HG02678 (cell line): Measurements from ENCODE around the gene SH3RF2.
"Not testable (repeated sequence)": the region's sequence is repeated elsewhere in the genome, so short reads cannot be mapped to it uniquely, and the experiment has no call there.

Source experiments
- ATAC-seq: cut with Tn5 transposase; IDR thresholded peaks from one replicate; pipeline ENCODE4 v1.9.1; 2021; ENCODE audit warnings: mild to moderate bottlenecking, moderate library complexity; ENCODE audit not compliant: unreplicated experiment

The SH3RF2 gene

DNA sequence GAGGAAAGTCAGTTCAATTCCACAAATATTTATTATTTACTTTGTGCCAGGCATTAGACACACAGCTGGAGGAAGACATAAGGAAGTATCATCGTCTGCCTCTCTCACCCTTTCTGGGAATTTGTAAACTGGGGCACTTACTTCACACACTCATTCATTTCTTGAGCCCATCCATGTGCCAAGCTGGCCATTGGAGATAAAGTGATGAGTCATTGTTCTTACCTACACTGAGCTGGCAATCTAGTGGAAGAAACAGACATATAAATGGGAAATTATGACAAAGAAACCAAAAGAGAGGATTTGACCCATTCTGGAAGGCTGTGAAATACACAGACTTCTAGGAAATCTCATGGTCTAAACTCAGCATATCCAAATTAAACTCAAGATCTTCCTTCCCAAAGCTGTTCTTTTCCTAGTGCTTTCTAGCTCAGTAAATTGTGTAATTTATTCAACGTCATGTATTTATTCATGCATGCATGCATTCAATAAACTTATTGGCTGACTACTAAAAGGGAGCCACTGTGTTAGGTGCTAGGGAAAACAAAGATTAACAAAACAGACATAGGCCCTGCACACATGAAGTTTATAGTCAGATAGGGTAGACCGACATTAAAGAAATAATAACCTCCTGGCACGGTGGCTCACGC, 65.3 kb downstream of the SH3RF2 start:
- no peak for ATAC-seq

DNA sequence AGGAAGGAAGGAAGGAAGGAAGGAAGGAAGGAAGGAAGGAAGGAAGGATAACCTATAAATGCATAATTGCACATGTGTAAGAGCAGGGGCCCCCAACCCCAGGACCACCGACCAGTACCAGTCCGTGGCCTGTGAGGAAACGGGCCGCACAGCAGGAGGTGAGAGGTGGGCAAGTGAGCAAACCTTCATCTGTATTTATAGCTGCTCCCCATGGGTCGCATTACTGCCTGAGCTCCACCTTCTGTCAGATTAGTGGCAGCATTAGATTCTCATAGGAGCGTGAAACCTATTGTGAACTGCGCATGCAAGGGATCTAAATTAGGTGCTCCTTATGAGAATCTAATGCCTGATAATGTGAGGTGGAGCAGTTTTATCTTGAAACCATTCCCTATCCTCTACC, 66.1 kb downstream of the SH3RF2 start:
- no peak for ATAC-seq

DNA sequence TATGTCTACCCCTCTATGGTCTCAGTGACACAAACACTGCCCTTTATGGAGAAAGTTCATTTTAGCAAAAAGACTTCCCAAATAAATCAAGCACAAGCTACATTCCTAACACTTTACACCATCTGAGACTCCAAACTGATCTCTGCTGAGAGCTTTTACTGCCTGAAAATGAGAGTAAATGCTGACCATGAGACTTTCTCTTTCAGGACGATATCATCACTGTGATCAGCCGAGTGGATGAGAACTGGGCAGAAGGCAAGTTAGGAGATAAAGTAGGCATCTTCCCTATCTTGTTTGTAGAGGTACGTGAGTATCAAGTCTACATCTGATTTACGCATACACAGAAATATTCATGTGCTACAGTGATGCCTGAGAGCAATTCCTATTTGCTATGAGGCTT, 67.5 kb downstream of the SH3RF2 start:
- ATAC-seq: no peak

DNA sequence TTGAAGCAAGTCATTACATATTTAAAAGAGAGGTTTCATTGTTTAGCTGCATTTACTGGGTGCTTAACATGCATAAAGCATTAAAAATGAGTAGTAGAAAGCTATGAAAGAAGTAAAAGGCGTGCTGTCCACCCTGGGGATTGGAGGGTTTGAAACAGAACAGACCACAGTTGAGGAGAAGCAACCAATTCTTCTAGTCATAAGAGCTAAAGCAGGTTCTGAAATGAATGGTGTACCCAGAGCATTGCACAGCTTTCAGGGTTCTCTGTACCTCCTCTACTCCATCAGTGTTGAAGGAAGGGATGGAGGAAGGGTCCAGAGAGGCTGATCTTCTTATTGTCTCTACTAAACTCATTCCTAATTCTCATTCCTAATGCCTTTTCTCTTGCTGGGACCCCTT, 68.9 kb downstream of the SH3RF2 start:
- no peak for ATAC-seq

DNA sequence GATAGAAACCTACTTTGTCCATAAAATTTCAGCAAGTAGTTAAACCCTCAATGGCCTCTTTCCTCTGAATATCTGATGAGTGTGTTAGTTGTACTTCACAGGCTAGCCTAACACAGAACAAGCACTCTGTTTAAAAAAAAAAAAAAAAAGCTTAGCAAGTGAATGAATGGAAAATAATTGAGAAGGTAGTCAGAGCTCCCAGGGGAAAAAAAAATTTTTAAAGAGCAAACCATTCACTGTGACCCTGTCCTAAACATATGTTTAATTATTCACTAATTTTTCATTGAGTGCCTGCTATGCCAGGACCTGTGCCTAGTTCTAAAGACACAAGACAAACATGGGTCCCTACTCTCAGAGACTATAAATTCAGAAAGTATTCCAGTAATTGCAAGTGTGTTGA, 69.3 kb downstream of the SH3RF2 start:
- no peak for ATAC-seq

DNA sequence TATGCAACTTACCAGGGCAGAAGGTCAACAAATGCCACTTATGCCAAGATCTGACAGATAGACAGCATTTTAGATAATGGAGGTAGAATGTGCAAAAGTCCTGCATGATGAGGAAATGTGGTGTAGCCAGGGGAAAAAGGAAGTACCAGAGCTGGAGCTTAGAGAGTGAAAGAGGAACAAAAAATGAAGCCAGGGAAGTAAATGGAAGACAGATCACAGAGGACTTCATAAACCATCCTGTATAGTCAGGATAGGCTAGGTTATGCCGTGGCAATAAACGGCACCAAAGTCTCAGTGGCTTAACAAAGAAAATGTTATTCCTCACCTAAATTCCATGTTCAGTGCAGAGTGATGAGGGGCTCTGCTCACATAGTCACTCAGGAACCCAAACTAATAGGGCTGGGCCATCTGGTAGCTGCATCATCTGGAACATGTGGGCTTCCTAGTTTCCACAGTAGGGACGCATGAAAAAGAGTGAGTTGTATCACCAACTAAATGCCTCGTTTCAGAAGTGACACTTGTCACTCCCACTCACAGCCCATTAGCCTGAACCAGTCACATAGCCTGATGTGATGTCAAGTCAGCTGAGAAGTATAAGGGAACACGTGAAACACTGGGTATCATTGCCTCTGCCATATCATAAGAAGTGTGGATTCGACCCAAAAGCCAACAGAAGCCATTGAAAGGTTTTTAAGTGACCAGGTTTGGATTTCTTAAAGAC, 70.3 kb downstream of the SH3RF2 start:
- ATAC-seq: no peak

DNA sequence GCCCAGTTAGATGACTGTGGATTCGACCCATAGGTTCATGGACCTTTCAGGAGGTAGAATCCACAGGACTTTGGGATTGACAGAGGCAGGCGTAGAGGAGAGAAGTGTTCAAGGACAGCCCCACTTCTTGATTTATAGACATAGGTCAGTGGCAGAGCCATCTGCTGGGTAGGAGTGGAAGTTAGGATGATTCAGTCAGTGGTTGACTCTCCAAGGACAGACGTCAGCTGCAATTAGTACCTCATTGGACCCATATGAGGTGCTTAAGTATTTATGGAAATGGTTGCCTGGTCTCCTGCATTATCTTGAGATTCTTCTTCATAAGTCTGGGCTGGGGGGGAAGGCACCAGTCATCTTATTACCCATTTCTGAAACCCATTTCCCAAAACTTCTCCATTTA, 70.9 kb downstream of the SH3RF2 start:
- ATAC-seq: no peak

DNA sequence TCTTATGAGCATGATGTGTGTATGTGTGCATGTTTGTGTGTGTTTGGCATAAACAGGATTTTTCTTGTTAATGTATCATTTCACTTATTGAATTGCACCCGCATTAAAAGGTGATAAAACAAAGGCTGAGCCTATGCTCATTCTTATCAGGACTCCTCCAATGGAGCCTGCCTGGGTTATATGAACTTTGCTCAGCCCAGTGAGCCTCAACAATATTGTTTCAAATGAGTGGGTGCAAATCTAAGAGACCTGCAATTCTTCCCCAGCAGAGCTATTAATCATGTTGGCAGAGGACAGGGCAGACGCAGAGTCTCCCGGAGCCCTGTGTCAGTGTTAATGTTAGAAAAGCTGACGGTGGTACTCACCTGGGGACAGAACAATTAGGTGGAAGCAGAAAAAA, 71.6 kb downstream of the SH3RF2 start:
- ATAC-seq: no peak

DNA sequence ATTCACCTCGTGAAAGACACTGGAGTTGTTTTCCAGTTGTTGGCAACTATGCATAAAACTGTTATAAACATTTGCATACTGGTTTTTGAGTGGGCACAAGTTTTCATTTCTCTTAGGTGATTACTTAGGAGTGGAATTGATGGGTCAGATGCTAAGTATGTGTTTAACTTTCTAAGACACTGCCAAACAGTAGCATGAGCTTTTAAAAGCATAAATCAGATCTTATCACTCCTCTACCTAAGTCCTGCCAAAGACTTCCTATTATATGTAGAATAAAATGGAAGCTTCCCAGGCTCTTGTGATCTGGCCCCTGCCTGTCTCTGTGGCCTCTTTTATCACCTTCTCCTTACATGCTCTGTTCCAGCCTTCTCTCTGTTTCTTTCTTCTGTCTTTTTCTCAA, 72.6 kb downstream of the SH3RF2 start:
- no peak for ATAC-seq

DNA sequence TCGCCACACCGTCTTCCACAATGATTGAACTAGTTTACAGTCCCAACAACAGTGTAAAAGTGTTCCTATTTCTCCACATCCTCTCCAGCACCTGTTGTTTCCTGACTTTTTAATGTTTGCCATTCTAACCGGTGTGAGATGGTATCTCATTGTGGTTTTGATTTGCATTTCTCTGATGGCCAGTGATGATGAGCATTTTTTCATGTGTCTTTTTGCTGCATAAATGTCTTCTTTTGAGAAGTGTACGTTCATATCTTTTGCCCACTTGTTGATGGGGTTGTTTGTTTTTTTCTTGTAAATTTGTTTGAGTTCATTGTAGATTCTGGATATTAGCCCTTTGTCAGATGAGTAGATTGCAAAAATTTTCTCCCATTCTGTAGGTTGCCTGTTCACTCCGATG, 74.1 kb downstream of the SH3RF2 start:
- not testable (repeated sequence) for ATAC-seq

DNA sequence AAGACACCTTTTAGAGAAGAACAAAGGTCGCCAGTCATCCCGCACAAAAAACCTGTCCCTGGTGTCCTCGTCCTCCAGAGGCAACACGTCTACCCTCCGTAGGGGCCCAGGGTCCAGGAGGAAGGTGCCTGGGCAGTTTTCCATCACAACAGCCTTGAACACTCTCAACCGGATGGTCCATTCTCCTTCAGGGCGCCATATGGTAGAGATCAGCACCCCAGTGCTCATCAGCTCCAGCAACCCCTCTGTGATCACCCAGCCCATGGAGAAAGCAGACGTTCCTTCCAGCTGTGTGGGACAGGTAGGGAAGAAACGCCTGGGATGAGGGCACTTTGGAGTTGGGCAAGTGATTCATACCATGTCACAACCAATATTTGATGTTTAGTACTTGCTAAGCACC, 77.4 kb downstream of the SH3RF2 start:
- no peak for ATAC-seq

DNA sequence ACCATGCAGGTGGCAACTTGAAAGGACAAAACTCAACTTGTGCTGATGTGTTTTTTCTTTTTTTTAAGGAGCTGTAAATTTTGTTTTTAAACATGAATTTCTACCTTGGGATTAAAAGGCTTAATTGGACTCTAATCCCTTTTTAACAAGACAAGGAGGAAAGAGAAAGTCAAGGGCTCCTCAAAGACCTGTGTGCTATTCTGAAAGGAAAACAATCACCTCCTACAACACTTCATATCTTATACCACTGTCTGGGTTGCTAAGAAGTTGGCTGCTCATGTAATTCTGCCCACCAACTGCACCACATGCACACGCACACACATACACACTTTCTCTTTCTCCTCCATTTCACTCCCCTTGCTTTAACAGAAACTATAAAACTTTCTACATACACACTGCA, 78.6 kb downstream of the SH3RF2 start:
- no peak for ATAC-seq

DNA sequence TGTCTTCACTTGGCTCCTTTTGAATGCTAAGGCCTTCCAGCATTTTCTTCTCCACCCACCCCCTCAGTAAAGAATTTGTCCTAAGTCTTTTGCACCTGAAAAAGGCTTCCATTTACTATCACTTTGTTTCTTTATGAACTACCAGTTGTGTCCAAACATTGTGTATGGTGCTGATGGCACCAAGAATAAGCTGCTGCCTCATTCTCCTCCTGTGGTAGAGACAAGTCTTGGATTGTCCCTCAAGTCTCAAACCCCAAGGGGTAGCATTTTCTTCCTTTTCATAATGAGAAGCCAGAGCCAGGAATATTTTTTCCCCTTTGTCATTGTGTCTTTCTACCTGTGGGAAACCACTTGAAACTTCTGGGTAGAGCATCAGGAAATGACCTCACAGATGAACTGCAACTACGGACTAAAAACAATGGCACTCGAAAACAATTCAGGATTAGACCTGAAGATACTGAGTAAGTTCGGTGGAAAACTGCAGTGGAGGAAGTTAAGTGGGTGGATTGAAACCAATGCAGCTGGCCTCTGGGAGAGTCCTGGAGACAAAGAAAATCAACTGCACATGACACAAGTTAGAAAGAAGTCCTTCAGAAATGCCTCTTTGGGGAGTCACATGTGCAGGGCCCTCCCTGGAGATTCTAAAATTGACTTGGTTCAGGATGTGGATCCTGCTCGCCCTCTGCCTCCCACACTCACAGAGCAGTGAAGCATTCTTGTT, 80.5 kb downstream of the SH3RF2 start:
- ATAC-seq: no peak

DNA sequence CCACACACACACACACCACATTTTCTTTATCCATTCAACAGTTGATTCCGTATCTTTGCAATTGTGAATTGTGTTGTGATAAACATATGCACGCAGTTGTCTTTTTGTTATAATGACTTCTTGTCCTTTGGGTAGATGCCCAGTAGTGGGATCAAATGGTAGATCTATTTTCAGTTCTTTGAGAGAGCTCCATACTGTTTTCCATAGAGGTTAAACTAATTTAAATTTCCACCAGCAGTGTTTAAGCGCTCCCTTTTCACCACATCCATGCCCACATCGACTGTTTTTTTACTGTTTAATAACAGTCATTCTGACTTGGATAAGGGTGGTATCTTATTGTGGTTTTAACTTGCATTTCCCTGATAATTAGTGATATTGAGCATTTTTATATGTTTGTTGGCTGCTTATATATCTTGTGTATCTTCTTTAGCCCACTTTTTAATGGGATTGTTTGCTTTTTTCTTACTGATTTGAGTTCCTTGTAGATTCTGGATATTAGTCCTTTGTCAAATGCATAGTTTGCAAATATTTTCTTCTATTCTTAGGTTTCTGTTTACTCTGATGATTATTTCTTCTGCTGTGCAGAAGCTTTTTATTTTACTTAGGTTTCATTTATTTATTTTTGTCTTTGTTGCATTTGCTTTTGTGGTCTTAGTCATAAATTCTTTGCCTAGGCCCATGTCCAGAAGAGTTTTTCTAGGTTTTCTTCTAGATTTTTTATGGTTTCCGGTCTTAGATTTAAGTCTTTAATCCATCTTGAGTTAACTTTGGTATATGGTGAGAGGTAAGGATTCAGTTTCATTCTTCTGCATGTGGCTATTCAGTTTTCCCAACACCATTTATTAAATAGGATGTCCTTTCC, 82.4 kb downstream of the SH3RF2 start:
- no peak for ATAC-seq

DNA sequence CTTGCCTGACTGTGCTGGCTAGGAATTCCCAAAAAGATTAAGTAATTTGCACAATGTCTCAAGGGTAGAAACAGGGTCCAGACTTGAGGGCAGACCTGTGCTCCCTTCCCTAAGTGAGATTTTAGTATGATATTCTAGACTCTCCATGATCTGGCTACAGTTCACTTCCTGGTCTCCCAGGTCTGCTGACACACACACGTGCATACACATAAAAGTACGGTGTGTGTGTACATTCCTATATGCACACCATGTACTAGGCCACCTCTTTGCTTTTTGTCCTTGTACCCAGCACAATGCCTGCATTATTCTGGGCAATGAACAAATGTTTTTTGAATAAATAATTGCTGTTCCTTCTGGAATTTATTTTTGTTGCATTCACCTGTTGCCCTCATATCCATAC, 83.7 kb downstream of the SH3RF2 start:
- ATAC-seq: no peak

DNA sequence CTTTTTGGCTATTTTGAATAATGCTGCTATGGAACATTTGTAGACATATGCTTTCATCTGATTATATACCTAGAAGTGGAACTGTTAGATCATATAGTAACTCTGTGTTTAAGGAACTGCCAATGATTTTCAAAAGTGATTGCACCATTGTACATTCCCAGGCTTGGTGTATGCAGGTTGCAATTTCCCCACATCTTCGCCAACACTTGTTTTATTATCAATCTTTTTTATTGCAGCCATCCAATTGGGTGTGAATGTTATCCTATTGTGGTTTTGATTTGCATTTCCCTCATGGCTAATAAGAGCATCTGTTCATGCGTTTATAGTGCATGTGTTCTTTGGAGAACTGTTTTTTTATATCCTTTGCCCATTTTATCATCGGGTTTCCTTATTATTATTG, 87.7 kb downstream of the SH3RF2 start:
- no peak for ATAC-seq

DNA sequence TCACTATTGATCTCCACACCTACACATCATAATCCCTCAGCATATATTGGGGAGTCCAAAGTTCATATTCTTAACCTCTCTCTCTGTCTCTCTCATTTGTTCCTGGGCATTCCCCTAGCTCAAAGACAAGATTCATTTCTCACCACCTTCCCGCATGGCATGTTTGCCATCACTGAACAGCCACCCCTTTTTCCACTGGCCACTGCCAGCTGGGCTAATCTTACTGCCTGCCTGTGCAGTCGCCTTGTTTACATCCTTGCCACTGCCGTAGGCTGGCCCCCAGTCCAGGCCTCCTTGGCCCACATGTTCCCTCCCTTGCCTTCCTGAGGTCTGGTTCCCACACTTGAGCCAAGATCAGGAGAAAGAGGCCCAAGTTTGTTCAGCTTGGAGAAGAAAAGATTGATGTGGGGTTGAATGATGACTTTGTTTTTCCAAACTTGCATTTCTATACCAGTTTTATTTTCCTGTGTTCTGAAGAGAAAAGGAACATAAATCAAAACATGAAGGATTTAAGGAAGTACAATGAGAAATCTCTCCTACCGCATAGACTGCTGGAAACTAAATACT, 88.8 kb downstream of the SH3RF2 start:
- ATAC-seq: no peak

DNA sequence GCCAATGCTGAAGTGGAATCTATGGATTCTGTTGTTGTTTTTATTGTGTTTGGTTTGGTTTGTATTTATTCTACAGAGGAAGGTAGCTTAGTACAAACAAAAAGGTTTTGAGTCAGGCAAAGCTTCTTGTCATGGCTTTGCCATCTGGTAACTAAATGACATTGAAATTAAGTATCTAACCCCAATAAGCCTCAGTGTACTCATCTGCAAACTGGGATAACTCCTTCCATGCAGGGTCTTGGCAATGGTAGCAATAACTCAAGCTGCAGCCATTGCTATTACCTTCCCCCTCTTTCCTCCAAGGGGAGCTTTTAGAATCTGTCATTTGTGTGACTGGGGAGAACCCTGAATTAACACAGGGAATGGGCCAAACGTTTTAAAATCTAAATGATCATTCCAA, 89.3 kb downstream of the SH3RF2 start:
- ATAC-seq: no peak

DNA sequence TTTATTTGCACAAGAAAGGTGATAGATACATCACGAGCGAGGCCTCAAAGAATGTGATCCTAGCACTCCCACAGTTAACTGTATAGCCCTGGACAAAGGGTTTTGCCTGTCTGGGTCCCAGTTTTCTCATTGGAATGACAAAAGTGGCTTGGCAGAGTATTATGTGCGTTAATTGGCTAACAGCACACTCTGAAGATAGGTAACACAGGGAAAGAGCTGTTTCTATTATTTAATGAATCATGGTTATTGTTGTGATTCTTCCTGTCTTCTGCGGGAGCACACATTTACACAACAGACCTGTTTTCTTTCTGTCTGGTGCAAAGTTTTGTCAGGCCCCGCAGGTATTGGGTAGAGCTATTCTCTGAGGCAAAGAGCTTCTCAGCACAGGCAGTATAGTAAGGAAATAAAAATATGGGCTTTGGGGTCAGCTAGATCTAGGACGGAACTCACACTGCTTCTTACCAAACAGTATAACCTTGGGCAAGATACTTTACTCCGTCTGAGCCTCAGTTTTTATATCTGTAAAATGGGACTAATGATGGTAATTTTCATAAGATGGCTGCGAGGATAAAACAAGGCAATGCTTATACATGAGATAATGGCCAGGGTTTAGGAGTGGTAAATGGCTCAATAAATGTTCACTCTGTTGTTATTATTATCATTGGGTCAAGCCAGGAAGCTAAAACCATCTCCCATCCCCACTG, 90.1 kb downstream of the SH3RF2 start:
- ATAC-seq: no peak

DNA sequence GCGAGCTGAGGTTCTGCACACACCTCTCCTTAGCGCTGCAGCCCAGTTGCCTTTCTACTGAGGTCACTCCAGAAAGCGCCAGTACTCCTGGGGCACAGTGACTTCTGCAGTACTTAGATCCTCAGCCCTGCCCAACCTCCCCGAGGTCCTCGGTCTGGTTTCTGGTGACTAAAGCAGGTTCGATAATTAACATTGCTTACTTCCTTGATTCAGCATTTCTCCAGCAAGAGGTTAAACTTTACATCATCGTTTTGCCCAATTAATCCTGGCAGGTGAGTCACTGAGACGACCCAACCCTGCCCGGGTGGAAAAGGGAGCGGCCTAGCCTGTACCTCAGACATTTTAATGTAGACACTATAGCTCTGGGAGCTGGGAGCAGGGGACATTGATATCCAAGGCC, 91.4 kb downstream of the SH3RF2 start:
- no peak for ATAC-seq
